Stimulated activated CD4-positive, alpha-beta T cell treated with anti-CD3 and anti-CD28 coated beads, TNF-alpha, amount 100 ng/mL, for 48 hours (primary cell): ENCODE results near the gene KCNAB2.
"Not testable (repeated sequence)": the region's sequence is repeated elsewhere in the genome, so short reads cannot be mapped to it uniquely, and the experiment has no call there.

Source experiments
- DNase-seq, 3 donors: peaks; one replicate each; pipeline ENCODE4 v3.0.0-alpha.2; 2020; ENCODE audit warnings: low read depth in 3 of 3

Gene KCNAB2

DNA sequence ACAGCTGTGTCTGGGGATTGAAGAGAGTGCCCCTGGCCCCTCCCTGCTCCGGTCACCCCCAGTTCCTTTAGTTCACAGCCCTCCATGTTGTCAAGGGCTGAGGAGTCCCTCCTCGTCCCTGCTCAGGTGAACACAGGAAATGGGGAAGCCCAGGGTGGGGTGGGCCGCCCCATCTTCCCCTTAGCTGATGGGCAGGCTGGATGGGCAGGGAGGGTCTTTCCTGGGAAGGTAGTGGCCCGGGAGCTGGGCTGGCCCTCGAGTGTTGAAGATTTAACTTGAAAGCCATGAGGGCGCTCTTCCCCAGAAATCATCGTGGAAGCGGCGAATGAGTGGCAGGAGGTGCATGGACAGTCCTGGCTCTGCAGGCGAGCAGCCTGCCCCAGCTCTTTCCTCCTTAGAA, 35.1 kb upstream of the KCNAB2 start:
- no peak for DNase-seq

DNA sequence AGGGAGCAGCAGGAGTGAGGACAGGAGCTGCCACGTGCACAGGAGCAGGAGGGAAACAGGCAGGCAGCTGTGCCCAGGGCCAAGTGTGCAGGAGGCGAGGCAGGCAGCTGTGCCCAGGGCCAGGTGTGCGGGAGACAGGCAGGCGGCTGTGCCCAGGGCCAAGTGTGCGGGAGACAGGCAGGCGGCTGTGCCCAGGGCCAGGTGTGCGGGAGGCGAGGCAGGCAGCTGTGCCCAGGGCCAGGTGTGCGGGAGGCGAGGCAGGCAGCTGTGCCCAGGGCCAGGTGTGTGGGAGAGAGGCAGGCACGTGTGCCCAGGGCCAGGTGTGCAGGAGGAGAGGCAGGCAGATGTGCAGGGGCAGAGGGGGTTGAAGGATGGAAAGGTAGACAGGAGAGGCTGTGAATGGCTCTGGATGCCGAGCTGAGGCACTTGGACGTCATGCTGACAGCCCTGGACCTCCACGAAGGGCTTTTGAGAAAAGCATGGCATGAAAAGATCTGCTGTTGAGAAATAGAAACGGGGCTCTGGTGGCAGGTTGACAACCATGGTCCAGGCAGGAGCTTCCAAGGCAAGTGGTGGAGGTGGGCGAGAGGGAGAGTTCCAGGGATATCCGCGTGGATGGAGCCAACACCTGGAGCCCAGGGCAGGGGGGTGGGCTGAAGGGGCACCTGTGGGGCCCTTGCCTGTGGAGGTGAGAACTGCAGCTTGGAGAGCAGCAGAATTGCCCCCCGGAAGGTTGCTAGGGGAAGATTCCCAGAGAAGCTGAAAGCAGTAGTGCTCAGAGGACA, 34.3 kb upstream of the KCNAB2 start:
- DNase-seq = no peak

DNA sequence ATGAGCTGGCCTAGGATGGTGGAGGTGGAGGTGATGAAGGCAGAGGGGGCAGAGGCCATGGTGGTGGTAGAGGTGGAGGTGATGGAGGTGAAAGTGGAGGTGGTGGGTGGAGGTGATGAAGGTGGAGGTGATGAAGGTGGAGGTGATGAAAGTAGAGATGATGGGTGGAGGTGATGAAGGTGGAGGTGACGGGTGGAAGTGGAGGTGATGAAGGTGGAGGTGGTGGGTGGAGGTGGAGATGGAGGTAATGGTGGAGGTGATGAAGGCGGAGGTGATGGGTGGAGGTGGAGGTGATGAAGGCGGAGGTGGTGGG, 33.8 kb upstream of the KCNAB2 start:
- DNase-seq = no peak

DNA sequence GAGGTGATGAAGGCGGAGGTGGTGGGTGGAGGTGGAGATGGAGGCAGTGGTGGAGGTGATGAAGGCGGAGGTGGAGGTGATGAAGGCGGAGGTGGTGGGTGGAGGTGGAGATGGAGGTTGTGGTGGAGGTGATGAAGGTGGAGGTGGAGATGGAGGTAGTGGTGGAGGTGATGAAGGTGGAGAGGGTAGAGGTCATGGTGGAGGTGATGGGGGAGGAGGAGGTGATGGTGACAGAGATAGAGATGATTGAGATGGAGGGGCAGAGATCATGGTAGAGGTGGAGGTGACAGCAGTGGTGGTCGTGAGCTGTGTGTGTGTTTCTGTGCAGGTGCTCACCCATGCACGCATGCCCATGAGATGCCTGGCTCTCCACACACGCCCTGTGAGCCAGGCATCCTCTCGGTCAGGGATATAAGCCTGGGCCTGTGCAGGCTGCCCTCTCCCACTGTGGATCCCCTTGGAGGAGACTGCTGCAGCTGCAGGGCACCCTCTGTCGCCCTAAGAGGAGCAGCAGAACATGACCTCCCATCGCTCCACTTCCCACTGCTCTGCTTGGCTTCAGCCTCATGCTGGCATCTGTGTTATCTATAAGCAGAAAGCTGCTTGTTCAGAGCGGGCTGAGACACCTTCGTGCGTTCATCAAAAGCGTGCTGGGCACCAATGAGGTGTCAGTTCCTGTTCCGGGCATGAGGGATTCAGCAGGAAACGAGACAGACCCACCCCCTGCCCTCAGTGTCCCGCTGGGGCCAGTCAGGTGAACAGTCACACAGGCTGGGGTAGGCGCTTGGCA, 33.0 kb upstream of the KCNAB2 start:
- no peak for DNase-seq

DNA sequence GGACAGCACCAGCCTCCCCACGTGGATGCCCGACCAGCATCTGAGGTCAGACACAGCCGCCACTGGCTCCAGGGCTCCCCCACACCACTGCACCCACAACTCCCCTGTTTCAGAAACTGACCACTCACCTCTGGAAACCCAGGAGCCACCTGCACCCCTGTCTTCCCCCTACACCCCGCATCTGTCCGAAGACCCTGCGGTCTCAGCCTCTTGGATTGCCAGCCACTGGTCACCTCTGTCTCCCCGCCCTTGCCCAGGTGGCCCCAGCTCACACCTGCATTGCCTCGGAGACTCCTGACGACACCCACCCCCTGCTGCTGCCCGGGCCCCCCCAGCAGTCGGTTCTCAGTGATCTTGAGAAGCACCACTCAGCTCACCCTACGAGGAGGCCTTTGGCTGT, 32.2 kb upstream of the KCNAB2 start:
- DNase-seq = no peak

DNA sequence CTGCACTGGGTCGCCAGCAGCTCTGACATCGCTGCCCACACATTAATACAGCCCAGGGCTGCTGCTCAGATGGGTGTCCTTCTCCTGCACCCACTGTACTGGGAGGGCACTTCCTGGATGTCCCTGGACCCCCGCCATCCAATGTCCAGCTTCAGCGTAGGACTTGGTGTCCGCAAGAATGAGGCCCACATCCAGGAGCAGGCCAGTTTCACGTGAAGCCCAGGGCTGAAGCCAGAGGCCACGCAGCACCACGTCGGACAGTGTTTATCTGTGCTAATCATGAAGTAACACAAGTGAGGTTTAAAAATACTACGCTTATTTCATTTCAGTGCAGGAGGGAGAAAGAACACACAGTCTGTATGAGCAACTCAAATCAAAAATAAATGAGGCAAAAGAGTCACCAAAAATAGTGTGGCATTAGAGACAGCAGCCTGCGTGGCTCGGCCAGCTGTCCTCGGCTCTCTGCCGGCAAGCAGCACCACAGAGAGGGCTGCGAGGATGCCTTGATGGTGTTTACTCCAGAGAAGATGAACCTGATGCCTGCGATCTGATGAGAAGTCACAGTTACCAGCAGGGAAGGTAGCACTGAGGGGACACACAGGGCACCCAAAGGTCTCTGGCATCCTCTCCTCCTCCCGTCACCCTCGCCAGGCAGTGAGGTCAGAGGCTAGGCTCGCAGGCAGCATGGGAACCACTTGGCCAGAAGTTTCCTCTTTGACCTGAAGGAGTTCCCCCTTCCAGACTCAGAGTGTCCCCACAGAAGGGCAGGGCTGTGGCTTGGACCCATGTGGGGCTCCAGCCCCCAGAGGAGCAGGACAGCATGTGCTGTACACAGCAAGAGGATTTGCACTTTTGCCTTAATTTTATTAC, 31.3 kb upstream of the KCNAB2 start:
- DNase-seq = no peak

DNA sequence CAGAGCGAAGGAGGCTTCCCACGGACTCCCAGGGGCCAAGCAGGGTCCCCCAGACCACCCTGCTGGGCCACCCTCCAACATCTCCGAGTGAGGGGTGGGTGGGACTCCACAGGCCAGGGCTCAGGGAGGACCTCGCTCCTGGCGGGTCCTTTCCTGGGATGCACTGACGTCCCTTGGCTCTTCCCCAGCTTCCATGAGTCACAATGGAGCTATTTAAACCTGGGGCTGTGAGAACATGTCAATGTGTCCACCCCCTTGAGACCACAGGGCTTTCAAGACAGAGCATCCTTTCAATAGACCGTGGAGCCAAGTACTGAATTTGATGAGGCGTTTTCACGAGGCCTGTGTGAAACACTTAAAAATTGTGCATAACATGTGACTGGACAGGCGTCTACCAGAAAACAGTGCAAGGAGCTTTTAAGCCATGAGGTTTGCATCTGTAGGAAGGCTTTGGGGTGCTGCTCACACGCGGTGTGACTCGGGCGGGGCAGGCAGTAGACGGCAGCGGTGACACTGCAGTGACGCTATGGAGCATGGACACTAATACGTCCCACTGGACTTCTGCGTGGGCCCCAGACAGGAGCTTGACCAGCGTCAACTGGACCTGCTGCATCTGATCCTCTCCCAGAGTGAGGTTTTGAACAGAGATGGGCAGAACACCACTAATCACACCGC, 29.4 kb upstream of the KCNAB2 start:
- no peak for DNase-seq

DNA sequence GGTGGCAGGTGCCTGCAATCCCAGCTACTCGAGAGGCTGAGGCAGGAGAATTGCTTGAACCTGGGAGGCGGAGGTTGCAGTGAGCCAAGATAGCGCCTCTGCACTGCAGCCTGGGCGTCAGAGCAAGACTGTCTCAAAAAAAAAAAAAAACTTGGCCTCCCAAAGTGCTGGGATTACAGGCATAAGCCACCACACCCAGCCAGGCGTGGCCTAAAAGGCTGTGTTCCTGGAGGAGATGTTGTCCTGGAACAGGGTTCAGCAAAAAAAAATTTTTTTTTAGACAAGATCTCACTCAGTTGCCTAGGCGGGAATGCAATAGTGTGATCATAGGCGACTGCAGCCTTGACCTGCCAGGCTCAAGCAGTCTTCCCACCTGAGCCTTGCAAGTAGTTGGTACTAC, 28.0 kb upstream of the KCNAB2 start:
- not testable (repeated sequence) for DNase-seq

DNA sequence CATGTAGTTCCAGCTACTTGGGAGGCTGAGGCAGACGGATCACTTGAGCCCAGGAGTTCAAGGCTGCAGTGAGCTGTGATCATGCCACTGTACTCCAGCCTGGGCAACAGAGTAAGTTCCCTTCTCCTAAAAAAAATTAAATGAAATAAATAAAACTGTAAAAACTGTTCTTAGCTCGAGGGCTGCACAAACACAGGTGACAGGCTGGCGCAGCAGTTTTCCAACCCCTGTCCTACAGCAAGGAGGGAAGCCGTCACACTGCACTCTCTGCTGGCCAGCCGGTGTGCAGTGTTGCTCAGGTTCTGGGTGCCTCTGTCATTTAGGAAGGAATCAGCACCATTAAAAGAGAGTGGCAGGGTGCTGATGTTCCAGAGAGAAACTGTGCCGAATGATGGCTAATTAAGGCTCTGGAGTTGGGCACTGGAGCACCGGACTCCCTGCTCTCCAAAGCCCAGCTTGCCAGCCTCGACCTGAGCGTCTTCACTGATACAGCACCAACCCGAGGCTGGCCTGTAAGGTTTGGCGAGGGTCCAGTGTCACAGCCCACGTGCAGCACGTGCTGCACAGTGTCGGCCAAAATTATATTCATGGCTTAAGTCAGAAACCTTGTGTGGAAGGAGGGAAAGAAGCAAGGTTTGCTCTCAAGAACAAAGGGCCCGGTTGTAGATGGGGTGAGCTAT, 26.4 kb upstream of the KCNAB2 start:
- DNase-seq = no peak

DNA sequence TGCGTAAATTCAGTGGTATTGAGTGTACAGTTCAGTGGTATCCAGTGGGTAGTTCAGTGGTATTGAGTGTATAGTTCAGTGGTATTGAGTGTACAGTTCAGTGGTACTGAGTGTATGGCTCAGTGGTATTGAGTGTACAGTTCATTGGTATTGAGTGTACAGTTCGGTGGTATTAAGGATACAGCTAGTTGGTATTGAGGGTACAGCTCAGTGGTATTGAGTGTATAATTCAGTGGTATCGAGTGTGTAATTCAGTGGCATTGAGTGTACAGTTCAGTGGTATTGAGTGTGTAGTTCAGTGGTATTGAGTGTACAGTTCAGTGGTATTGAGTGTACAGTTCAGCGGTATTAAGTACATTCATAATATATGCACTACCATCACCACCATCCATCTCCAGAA, 23.5 kb upstream of the KCNAB2 start:
- DNase-seq = no peak

DNA sequence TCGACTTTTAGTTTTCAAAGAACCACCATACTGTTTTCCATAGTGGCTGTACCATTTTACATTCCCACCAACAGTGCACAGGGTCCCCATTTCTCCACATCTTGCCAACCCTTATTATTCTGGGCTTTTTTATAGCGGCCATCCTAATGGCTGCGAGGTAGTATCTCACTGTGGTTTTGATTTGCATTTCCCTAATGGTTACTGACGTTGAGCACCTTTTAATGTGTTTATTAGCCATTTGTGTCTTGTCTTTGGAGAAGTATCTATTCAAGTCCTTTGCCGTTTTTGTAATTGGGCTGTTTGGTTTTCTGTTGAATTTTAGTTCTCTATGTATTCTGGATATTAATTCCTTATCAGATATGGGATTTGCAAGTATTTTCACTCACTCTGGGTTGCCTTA, 22.3 kb upstream of the KCNAB2 start:
- DNase-seq = no peak

DNA sequence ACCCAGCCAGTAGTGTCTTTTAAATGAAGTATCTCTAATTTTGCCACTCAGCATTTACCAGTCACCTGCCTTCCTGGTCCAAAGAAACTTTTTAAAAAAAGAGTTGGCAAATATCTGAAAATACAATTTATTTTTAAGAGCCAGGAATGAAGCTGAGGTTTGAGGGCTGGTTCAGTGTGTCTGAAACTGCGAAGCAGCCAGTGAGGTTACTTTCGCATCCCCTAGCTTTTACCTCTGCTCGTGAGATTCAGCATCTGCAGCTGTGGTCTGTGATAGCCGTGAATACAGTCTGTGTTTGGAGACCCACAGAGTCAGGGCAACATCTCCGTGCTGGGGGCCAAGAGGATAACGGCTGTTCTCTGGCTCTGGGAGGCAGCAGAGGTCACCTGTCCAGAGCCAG, 21.3 kb upstream of the KCNAB2 start:
- no peak for DNase-seq

DNA sequence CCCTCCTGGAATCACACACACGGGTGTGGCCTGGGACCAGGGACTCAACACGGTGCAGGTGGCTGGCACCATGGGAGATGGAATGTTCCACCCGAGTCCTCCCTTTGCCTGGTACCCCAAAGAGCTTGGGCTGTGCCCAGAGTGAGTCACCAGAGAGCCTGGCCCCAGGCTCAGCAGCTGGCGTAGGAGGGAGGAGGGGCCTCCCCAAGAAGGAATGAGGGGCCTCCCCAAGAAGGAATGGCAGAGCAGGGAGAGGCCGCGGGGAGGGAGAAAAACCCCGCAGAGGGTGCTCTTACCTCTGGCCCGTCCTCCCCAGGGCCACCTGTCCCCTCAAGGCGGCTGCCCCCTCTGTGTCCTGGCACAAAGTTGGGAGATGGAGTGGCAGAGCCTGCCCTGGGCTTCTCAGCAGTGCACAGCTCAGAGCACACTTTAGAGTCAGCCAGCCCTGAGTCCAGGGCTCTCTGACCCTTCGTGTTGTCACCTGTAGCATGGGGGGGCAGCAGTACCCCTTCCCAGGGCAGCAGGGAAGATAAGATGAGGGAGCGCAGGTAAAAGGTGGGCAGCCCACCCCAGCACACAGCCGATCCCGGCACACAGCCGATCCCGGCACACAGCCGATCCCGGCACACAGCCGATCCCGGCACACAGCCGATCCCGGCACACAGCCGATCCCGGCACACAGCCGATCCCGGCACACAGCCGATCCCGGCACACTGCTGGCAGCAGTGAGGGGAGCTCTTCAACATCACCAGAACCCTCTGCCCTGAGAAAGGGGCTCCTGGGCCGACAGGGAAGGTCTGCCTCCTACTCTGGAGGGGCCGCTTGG, 20.2 kb upstream of the KCNAB2 start:
- DNase-seq = no peak

DNA sequence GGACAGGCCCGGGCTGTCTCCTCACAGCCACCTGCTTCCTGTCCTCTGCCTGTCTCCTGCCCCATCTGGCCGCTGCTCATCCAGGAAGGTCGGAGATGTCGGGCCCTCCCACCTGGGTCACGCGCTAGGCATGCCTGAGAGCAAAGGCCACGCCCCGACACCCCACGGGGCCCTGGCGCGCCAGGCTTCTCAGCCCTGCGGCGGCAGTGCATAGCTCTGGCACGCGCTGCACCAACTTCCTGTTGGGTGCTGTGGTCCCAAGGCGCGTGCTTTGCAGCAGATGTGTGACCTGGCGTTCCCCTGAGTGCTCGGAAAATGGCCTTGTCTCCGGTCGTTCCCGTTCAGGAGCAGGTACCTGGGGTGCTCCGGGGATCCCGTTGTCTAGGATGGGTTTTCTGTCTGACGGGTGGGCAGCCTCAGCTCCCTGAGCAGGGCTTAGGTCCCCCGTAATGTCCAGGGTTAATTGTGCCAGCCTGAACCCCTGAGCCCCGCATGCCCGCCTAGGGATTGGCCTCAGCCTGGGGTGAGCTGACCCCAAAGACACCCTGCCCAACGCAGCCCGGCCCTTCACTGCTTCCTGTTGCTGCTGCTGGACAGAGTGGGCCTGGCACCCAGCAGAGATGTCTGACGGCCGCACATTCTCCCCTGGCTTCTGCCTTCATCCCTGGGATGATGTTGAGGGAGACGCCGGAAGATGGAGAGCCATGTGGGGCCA, 19.4 kb upstream of the KCNAB2 start:
- DNase-seq = peak; percentile 87 to 92 (median 92)

DNA sequence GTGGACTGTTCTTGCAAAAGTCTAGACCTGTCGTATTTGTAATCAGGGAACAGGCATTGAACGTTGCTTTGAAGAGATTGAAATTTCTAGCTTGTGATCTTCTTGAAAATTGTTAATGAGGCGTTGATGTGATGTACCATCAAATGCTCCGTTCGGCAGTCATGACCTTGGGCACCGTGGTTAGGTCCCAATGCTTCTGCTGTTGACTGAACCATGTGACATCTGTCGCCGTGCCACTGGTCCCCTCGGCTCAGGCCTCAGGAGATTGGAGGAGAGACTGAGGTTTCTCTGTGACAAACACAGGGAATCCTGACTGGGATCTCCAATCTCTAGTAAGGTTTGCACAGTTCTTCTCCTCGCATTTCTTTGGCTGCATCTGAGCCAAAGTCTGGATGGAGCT, 18.1 kb upstream of the KCNAB2 start:
- peak in 1 of 3 donors; percentile 25 for DNase-seq

DNA sequence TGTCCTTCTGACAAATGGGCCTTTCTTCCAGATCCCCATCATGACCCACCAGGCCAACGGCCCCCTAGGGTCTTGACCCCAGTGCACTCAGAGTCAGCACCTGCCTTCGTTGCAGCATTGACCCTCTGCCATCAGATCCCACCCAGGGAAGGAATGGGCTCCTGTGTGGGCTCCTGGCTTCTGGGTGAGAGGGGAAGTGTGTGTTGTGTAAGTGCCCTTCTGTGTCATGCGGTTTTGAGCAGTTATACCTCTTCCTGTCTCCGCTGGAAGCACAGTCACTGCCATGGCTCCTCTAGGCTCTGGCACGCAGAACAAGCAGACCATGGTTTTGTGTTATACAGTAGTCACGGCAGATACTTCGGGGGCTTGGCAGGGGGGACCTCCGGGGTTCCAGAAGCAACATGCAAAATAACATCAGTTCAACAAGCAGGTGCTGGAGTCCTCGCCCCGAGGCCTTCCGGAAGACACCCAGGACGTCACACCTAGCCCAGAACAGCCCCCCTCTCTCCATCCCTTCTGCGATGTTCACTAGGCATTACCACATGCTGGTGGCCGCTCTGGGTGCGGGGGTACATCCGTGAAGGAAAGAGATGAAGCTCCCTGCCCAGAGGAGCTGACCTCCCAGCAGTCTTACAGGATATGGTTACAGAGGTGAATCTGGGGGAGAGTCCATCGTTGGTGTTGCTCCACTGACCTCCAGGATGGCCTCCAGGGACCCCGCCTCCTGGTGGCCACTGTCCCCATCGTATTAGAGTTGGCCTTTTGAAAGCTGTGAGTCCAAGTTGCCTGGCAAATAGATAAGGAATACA, 17.4 kb upstream of the KCNAB2 start:
- DNase-seq = peak; percentile 28 to 43 (median 41)

DNA sequence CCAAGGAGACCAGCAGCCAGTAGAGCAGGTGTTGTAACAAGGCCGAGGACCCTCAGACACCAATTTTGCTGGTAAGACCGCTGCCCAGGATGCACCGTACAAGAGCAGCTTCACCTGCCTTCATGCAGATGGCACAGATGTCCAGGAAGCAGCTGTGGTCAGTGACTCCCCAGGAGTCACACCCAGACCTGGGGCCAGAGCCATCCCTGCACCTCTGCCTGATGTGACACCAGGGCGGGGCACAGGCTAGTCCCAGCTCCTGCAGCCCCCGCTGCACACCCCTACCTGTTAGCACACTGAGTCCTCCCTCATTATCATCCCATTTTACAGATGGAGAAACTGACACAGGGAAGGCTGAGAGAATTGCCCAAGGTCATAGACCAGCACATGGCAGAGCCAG, 16.3 kb upstream of the KCNAB2 start:
- DNase-seq = no peak

DNA sequence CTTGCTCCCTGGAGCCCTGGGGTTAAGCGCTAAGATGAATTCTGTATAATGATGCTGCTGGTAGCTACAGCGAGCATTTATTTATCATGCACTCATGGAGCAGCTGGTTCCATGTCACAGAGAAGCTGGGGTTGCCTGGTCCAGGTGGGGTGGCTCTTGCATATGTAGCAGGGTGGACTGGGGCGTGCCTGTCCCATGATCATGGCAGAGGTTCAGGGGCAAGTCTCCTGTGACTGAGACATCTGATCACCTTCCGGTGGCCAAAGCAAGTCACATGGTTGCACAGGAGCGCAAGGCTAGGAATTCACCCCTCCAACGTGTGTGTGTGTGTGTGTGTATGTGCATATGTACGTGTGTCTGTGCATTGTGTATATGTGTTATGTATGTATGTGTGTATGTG, 15.6 kb upstream of the KCNAB2 start:
- no peak for DNase-seq
